GM21360 (cell line): ENCODE data around the gene NPHP1.
"Not testable (repeated sequence)": the region's sequence is repeated elsewhere in the genome, so short reads cannot be mapped to it uniquely, and the experiment has no call there.

ENCODE experiments used
- ATAC-seq: cut with Tn5 transposase; IDR thresholded peaks from one replicate; pipeline ENCODE4 v1.9.1; 2021; ENCODE audit warnings: mild to moderate bottlenecking, moderate library complexity; ENCODE audit not compliant: unreplicated experiment

NPHP1 gene

DNA sequence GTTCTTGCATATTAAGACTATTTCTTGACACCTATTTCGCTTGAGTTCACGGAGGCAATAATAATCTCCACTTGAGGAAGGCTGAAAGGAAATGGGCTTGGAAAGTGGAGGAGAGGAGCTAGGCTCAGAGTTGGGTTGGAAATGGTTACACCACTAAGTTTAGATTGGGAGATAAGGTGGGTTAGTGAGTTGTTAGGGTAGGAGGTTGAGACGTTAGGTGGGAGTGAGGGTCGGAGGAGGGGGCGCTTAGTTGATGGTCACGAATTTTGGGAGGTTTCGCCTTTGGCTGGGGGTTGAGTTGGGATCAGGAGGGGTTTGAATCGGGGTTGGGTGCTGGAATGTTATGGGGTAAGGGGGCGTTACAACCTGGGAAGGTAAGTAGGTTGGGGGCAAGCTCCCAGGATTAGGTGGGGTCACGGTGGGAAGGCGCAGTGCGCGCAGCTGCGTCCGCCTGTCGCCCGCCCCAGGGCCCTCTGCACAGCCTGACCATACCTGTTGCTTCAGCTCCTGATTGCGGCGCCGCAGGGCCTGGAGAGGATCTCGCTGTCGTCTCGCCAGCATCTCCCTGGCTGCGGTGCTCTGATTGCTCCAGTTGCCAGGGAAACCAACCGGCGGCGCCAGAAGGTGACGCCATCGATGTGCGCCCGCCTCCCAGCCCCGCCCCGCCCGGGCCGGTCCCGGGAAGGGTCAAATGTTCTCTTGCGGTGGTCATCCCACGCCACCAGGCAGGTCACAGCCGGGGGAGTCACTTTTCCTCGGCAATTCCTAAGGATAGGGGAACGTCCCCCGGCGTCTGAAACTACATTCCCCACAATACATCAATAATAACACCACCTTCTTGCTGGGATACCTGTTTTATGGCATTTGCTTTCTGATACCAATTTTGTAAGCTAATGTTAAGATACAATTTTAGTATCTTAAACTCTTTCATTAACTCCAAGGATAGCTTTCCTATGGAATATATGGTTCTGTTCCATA is at the start of gene NPHP1:
Gene NPHP1 (minus strand): TSS at position 606 of the 978 bp plus-strand sequence. CDS start 45 bp downstream, at position 561.
- peak; percentile 81 for ATAC-seq

- ATAC-seq: not testable (repeated sequence)
Observed at GRCh38 chr2:110248081-110248795, 43.4 kb upstream of the NPHP1 start.

- ATAC-seq: not testable (repeated sequence)
Observed at GRCh38 chr2:110245488-110246435, 40.9 kb upstream of the NPHP1 start.

DNA sequence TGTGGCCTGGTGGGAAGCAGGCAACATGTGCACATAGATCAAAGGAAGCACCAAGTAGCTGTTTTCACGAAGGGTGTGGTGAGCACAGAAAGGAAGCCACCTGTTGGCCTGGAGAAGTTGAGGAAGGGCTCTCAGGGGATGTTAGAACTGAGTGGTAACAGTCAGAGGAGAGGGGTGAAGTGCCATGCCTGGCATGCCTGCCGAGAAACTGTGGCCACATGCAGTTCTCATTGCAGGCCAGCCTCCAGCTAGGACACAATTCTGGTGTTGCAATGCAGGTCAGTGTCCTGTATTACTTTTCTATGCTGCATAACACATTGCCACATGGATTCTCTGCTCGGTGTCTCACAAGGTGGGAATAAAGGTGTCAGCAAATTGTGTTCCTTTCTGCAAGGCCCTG is 38.5 kb upstream of the NPHP1 start:
- not testable (repeated sequence) for ATAC-seq

- ATAC-seq: not testable (repeated sequence)
Observed at GRCh38 chr2:110234514-110234913, 29.7 kb upstream of the NPHP1 start.

DNA sequence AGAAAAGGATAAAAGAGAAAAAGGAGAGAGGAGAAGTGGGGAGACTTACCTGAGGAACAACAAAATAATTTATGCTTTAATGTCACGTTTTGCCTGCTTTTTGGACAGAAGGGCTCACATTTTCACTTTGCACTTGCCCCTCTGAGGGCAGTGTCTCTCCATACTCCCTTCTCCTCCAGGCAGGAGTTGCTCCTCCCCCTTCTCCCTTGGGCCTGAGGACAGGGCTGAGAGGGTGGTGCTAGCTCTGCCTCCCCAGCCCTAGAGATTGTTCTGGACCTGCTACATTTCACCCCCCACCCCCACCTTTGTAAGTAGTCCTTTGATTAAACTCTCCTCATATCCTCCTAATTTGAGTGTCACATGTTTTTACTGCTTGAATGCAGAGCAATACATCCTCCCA is 25.1 kb upstream of the NPHP1 start:
- ATAC-seq: not testable (repeated sequence)

GRCh38 chr2:110222626-110223025 is 17.8 kb upstream of the NPHP1 start:
- ATAC-seq: not testable (repeated sequence)

DNA sequence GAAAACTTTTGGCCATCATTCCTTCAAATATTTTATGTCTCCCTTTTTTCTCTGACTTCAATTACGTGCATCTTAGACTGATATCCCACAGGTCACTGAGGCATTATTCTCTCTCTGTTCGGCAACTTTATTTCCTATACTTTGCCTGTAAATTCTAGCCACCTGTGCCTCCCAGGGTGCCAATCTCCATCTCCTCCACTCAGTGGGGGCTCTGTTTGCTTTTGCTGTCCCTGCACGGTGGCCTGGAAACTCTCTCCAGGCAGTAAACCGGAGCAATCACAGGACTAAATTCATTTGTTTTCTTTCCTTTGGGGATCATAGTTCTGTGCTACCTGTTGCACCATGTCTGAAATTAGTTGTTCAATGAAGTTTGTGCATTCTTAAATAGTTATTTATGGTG is 17.1 kb upstream of the NPHP1 start:
- ATAC-seq: no peak

GRCh38 chr2:110220190-110220564 is 15.4 kb upstream of the NPHP1 start:
- no peak for ATAC-seq

GRCh38 chr2:110219496-110220189 is 14.8 kb upstream of the NPHP1 start:
- no peak for ATAC-seq

DNA sequence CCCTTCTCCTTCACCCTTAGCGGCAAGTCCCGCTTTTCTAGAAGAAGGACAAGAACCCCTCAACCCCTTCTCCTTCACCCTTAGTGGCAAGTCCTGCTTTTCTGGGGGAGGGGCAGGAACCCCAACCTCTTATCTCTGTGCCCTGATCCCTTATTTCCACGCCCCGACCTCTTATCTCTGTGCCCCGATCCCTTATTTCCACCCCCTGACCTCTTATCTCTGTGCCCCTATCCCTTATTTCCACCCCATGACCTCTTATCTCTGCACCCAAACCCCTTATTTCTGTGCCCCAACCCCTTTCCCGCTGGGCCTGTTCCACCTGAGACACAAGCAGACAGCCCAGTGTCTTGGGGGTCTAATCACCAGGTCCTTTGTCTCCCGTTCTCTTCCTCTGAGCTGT is 14.1 kb upstream of the NPHP1 start:
- ATAC-seq: not testable (repeated sequence)

GRCh38 chr2:110216803-110217202 is 12.0 kb upstream of the NPHP1 start:
- ATAC-seq: no peak

GRCh38 chr2:110216199-110216598 is 11.4 kb upstream of the NPHP1 start:
- no peak for ATAC-seq

- no peak for ATAC-seq
Observed at GRCh38 chr2:110215566-110216158, 10.8 kb upstream of the NPHP1 start.

- no peak for ATAC-seq
Observed at GRCh38 chr2:110215091-110215490, 10.3 kb upstream of the NPHP1 start.

GRCh38 chr2:110213522-110213921 is 8.7 kb upstream of the NPHP1 start:
- not testable (repeated sequence) for ATAC-seq

DNA sequence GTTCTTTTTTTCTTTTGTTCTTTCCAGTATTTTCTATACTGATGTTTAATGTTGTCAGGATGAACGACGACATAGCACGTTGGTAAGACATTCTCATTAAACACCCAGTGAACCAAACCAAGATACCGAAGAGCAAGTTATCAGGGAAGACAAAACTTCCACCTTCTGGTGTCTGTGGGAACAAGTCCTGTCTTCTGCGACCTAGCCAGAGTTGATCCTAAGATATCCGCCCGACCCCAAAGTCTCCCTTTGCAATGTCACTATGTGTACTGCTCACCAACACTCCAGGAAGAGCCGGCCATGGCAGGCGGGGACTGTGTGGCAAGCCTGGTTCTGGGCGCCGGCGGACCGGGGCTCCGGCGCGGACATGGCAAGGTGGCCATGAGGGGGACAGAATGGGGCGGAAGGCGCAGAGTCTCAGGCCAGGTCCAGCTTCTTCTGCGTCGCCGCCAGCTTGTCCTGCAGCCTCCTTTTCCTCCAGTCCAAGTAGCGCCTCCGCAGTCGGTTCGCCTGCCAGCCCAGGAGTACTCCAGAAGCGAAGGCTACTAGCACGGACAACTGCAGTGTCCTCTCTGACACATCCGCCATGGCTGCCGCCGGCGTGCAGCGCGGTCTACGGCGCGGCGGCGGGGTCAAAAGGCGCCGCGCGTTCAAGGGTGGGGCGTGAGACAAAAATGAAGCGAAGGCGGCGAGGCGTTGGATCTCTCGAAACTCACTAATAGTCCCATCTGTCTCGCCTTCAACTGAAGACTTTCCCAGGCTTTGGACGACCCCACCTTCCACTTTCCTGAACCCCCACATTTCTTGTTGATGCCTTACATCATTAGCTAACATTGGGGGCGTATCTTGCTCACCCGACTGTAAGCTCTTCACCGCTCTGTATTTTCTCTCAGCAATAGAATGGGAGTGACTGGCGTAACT is 7.4 kb upstream of the NPHP1 start, which contains the start of gene MTLN:
Gene MTLN (minus strand): TSS at position 610 of the 921 bp plus-strand sequence. CDS start 22 bp downstream, at position 588.
- peak; percentile 74 for ATAC-seq

- ATAC-seq: no peak
Observed at GRCh38 chr2:110205660-110206455, 1.0 kb upstream of the NPHP1 start.
